ENCODE data around the gene RDH12.

DNA sequence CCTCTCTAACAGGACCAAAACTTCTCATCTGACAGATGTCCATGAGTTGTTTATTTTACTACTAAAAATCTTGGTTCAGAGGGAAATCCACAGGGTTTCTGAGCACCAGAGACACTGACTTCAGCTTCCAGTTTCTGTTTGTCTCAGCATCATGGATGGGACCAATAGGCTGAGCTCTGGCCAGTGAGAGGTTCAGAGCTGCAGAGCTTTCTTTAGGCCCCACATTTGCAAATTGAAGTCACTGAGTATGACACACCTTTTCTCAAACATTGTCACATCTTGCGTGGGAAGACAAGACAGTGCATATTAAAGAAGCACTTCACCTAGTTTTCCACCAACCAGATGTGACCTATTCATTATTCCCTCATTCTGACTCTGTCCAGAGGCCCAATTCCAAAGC is 45.2 kb downstream of the RDH12 start:
- TF ChIP-seq SRF (IDR thresholded peaks at IDR 0.05; ENCODE audit: low read depth) (no peak), YY1 (IDR thresholded peaks at IDR 0.05; ENCODE audit: extremely low read depth, insufficient replicate concordance, low read depth, low read length) (no peak), CBX3 (IDR thresholded peaks at IDR 0.05; ENCODE audit: low read depth) (no peak), RAD21 (IDR thresholded peaks at IDR 0.05; ENCODE audit: low read depth) (no peak), EZH2 (IDR thresholded peaks at IDR 0.05) (no peak), POLR2A (IDR thresholded peaks at IDR 0.05; ENCODE audit: borderline replicate concordance, extremely low read depth, insufficient read depth, insufficient read length) (no peak), CEBPB (IDR thresholded peaks at IDR 0.05; ENCODE audit: low read depth) (no peak), FOSL1 (IDR thresholded peaks at IDR 0.05; ENCODE audit: low read depth) (no peak)
- TF ChIP-seq, protein P1, sequence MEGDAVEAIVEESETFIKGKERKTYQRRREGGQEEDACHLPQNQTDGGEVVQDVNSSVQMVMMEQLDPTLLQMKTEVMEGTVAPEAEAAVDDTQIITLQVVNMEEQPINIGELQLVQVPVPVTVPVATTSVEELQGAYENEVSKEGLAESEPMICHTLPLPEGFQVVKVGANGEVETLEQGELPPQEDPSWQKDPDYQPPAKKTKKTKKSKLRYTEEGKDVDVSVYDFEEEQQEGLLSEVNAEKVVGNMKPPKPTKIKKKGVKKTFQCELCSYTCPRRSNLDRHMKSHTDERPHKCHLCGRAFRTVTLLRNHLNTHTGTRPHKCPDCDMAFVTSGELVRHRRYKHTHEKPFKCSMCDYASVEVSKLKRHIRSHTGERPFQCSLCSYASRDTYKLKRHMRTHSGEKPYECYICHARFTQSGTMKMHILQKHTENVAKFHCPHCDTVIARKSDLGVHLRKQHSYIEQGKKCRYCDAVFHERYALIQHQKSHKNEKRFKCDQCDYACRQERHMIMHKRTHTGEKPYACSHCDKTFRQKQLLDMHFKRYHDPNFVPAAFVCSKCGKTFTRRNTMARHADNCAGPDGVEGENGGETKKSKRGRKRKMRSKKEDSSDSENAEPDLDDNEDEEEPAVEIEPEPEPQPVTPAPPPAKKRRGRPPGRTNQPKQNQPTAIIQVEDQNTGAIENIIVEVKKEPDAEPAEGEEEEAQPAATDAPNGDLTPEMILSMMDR (IDR thresholded peaks at IDR 0.05 in 2 of 3, conservative IDR thresholded peaks at IDR 0.05 in 1 of 3; ENCODE audit: borderline replicate concordance in 1 of 3, insufficient read depth in 1 of 3, low read depth in 2 of 3, low read length in 2 of 3), result no peak
- TF ChIP-seq, protein P2, sequence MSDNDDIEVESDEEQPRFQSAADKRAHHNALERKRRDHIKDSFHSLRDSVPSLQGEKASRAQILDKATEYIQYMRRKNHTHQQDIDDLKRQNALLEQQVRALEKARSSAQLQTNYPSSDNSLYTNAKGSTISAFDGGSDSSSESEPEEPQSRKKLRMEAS (IDR thresholded peaks at IDR 0.05), result no peak
